ENCODE measurements around the gene SNHG17.
"Not testable (repeated sequence)": the region's sequence is repeated elsewhere in the genome, so short reads cannot be mapped to it uniquely, and the experiment has no call there.

The SNHG17 gene

GRCh38 chr20:38434770-38435554, at the start of gene SNHG17:
Gene SNHG17 (minus strand): TSS chr20:38435328.
- DNase-seq (ENCODE audit: low spot score) = peak; percentile 91

- no peak for DNase-seq (ENCODE audit: low spot score)
These were observed 44.5 kb upstream of the SNHG17 start for GRCh38 chr20:38479596-38479995.

GRCh38 chr20:38477747-38478146, 42.6 kb upstream of the SNHG17 start:
- DNase-seq (ENCODE audit: low spot score) = no peak

- no peak for DNase-seq (ENCODE audit: low spot score)
These were observed 38.3 kb upstream of the SNHG17 start for GRCh38 chr20:38473367-38473795.

- DNase-seq (ENCODE audit: low spot score) = peak; percentile 99
These were observed 37.6 kb upstream of the SNHG17 start, which contains the start of gene RALGAPB for GRCh38 chr20:38472513-38473366. Gene RALGAPB (plus strand): TSS chr20:38472843. CDS start chr20:38488433, 15,590 bp downstream.

GRCh38 chr20:38471987-38472512, 36.9 kb upstream of the SNHG17 start:
- no peak for DNase-seq (ENCODE audit: low spot score)

GRCh38 chr20:38471245-38471644, 36.1 kb upstream of the SNHG17 start:
- no peak for DNase-seq (ENCODE audit: low spot score)

- no peak for DNase-seq (ENCODE audit: low spot score)
These were observed 31.9 kb upstream of the SNHG17 start for GRCh38 chr20:38466983-38467382.

- DNase-seq (ENCODE audit: low spot score) = no peak
These were observed 31.0 kb upstream of the SNHG17 start for GRCh38 chr20:38466171-38466570.

- not testable (repeated sequence) for DNase-seq (ENCODE audit: low spot score)
These were observed 26.4 kb upstream of the SNHG17 start for GRCh38 chr20:38461569-38461968.

- DNase-seq (ENCODE audit: low spot score) = not testable (repeated sequence)
These were observed 26.0 kb upstream of the SNHG17 start for GRCh38 chr20:38461167-38461566.

GRCh38 chr20:38460631-38461030, 25.5 kb upstream of the SNHG17 start:
- not testable (repeated sequence) for DNase-seq (ENCODE audit: low spot score)

GRCh38 chr20:38460040-38460623, 25.0 kb upstream of the SNHG17 start:
- no peak for DNase-seq (ENCODE audit: low spot score)

GRCh38 chr20:38458314-38458713, 23.2 kb upstream of the SNHG17 start:
- no peak for DNase-seq (ENCODE audit: low spot score)

GRCh38 chr20:38454556-38455473, 19.7 kb upstream of the SNHG17 start:
- DNase-seq (ENCODE audit: low spot score) = no peak

- no peak for DNase-seq (ENCODE audit: low spot score)
These were observed 18.8 kb upstream of the SNHG17 start for GRCh38 chr20:38453941-38454340.

- peak; percentile 48 for DNase-seq (ENCODE audit: low spot score)
These were observed 17.9 kb upstream of the SNHG17 start for GRCh38 chr20:38452880-38453624.

- DNase-seq (ENCODE audit: low spot score) = no peak
These were observed 15.4 kb upstream of the SNHG17 start for GRCh38 chr20:38450412-38450975.

- no peak for DNase-seq (ENCODE audit: low spot score)
These were observed 13.9 kb upstream of the SNHG17 start for GRCh38 chr20:38449046-38449445.

All from AG20443 (cell line).